Lower lobe of right lung (tissue), 2 donors: ENCODE results near the gene VARS2. TPM values are rescaled to one million over a fixed set of nuclear protein-coding genes. Genes with fewer than 3 reads are reported as not detected.
A peak's percentile ranks its signal among the peaks of the same experiment; 100 is the strongest.
"Not testable (repeated sequence)": the region's sequence is repeated elsewhere in the genome, so short reads cannot be mapped to it uniquely, and the experiment has no call there.

Experiments
- ATAC-seq, 2 donors: fragments of 200-7000 bp; cut with Tn5 transposase; one replicate each; pipeline ENCODE4 v1.9.1; 2020 to 2022; ENCODE audit warnings: mild to moderate bottlenecking in 2 of 2, moderate library complexity in 2 of 2
- DNase-seq: peaks from one replicate; pipeline ENCODE4 v3.0.0-alpha.2; 2020
- H3K27ac ChIP-seq: fragments of 200-600 bp; one replicate; pipeline ENCODE4 v1.8.0; 2022
- H3K27me3 ChIP-seq: fragments of 200-600 bp; one replicate; pipeline ENCODE4 v1.8.0; 2022; ENCODE audit warnings: low read depth
- H3K36me3 ChIP-seq: fragments of 200-600 bp; one replicate; pipeline ENCODE4 v1.8.0; 2022; ENCODE audit warnings: mild to moderate bottlenecking
- H3K4me1 ChIP-seq: fragments of 200-600 bp; one replicate; pipeline ENCODE4 v1.8.0; 2022
- H3K4me3 ChIP-seq: fragments of 200-600 bp; one replicate; pipeline ENCODE4 v1.8.0; 2022; ENCODE audit warnings: mild to moderate bottlenecking
- H3K9me3 ChIP-seq: fragments of 200-600 bp; one replicate; pipeline ENCODE4 v1.8.0; 2022
- intact Hi-C: fragments of 100-400 bp; cut with DNase I; formaldehyde crosslinking; loops from one replicate; pipeline ENCODE4 v1.11.0; 2022
- total RNA-seq: library from RNA; stranded (reverse); fragmentation: NEBNext Ultra II Directional; extraction: Animal tissue kit (Norgen Biotek cat#: 25700); gene quantifications from one replicate; pipeline ENCODE4 v1.2.1, GENCODE V29; 2021
- TF ChIP-seq, protein P1 (sequence below): fragments of 200-600 bp; IDR thresholded peaks from one replicate; pipeline ENCODE4 v1.8.0; 2022; ENCODE audit warnings: antibody characterized with exemption, mild to moderate bottlenecking
- donor health status: DM: no; HTN: yes; CAD: no; lungs with severe emphysema.

The VARS2 gene
- total RNA-seq, 1 donor from 2014 or later, result 33.0 TPM

DNA sequence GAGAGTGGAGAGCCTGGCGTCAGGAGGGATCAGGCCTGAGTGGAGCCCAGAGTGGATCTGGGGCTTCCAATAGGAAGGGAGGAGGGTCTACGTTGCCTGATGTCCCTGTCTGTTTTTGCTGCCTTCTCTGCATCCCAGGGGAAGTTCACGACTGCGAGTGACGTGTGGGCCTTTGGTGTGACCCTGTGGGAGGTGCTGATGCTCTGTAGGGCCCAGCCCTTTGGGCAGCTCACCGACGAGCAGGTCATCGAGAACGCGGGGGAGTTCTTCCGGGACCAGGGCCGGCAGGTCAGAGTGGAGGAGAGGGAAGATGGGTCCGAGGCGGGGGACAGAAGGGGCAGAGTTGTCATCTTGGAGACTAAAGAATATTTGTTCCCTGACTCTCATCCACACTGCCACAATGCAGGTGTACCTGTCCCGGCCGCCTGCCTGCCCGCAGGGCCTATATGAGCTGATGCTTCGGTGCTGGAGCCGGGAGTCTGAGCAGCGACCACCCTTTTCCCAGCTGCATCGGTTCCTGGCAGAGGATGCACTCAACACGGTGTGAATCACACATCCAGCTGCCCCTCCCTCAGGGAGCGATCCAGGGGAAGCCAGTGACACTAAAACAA is 15.2 kb upstream of the VARS2 start:
- H3K27ac ChIP-seq, result no peak overlapping the region
- H3K36me3 ChIP-seq, result peaks cover 48% of the 10 kb centered on the region
- no peaks in the 10 kb centered on the region for H3K9me3 ChIP-seq
- H3K4me3 ChIP-seq, result no peak overlapping the region
- TF ChIP-seq, protein P1, sequence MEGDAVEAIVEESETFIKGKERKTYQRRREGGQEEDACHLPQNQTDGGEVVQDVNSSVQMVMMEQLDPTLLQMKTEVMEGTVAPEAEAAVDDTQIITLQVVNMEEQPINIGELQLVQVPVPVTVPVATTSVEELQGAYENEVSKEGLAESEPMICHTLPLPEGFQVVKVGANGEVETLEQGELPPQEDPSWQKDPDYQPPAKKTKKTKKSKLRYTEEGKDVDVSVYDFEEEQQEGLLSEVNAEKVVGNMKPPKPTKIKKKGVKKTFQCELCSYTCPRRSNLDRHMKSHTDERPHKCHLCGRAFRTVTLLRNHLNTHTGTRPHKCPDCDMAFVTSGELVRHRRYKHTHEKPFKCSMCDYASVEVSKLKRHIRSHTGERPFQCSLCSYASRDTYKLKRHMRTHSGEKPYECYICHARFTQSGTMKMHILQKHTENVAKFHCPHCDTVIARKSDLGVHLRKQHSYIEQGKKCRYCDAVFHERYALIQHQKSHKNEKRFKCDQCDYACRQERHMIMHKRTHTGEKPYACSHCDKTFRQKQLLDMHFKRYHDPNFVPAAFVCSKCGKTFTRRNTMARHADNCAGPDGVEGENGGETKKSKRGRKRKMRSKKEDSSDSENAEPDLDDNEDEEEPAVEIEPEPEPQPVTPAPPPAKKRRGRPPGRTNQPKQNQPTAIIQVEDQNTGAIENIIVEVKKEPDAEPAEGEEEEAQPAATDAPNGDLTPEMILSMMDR, result no peak
- DNase-seq (peak; percentile 36), ATAC-seq (no peak)
- H3K27me3 ChIP-seq, result no peaks in the 10 kb centered on the region
- H3K4me1 ChIP-seq, result no peaks in the 10 kb centered on the region
- intact Hi-C loops, result no loop called here

DNA sequence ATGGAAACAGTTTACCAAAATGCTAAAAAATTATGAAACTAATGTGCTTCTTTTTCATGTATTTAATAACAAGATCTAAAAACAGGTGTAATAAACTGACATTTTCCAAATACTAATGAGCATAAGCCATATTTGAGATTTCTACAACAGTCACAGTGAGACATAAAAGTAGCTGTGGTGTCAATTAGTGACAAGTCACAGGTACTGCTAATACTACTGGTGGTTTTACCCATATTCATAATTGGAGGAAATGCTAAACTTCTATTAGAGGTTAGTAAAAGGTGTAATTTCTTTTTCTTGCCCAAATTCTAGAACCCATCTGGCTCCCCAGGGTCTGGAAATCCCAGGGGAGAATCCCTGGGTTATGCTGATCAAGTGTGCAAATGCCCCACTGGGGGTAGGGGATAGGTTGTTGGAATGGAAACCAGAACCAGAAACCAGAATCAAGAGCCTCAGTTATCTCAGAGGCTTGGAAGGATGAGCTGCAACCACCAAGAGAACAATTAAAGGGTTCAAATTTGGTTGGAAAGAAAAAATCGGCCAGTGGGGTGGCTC is 13.1 kb upstream of the VARS2 start:
- intact Hi-C loops, result no loop called here
- H3K36me3 ChIP-seq, result peaks cover 28% of the 10 kb centered on the region
- TF ChIP-seq, protein P1, result no peak
- H3K27ac ChIP-seq, result no peak overlapping the region
- no peak overlapping the region for H3K4me3 ChIP-seq
- H3K4me1 ChIP-seq, result no peaks in the 10 kb centered on the region
- no peaks in the 10 kb centered on the region for H3K27me3 ChIP-seq
- DNase-seq, result no peak
- no peaks in the 10 kb centered on the region for H3K9me3 ChIP-seq
- ATAC-seq, result no peak

DNA sequence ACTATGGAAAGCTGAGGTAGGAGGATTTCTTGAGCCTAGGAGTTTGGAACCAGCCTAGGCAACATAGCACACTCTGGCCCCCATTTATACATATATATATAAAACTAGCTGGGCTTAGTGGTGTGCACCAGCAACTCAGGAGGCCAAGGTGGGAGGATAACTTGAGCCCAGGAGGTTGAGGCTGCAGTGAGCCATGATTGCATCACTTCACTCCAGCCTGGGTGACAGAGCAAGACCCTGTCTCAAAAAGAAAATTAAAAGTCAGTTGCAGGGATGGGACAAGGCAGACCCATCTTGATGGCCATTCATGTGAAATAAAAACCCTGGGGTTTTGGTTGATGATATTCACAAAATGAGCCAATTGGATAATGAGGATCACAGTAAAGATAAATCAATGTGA is 12.6 kb upstream of the VARS2 start:
- Histone ChIP-seq H3K27ac (no peak overlapping the region), H3K4me1 (no peaks in the 10 kb centered on the region), H3K4me3 (no peak overlapping the region), H3K9me3 (no peaks in the 10 kb centered on the region), H3K36me3 (peaks cover 24% of the 10 kb centered on the region), H3K27me3 (no peaks in the 10 kb centered on the region)
- ATAC-seq (no peak), DNase-seq (peak; percentile 3)
- TF ChIP-seq, protein P1, result no peak
- intact Hi-C loops, result no loop called here

DNA sequence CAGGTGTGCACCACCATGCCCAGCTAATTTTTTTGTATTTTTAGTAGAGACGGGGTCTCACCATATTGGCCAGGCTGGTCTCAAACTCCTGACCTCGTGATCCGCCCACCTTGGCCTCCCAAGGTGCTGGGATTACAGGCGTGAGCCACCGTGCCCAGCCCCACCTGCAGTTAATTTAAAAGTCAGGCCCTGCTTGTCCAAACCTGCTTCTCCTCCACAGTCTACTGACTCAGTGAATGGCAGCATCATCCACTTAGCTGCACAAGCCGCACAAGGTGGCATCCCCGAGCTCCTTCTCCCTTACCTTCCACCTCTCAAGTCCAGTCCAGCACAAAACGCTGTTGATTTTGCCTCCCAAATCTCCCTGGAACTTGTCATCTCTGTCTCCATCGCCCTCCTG is 11.8 kb upstream of the VARS2 start:
- ATAC-seq, H3K27ac ChIP-seq, H3K27me3 ChIP-seq, H3K4me1 ChIP-seq, intact Hi-C loops, H3K9me3 ChIP-seq, H3K4me3 ChIP-seq: not testable (repeated sequence)
- H3K36me3 ChIP-seq, result peaks cover 23% of the 10 kb centered on the region
- peak; percentile 17 for DNase-seq

DNA sequence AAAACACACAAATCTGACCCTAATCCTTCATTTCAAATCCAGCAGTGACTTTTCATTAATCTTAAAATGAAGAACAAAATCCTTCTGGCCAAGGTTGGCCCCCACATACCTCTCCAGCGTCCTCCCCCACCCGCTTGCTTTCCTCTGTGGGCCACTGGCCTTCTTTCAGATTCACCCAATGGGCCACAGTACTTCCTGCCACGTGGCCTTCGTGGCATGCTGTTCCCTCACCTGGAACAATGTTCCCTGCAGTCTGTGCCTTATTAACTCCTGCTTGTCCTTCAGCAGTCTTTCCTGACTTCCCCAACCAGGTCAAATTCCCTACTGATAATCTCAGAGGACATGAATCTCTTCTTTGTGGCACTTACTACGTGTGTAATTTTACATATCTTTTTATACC is 11.3 kb upstream of the VARS2 start:
- H3K9me3 ChIP-seq, result no peaks in the 10 kb centered on the region
- ATAC-seq (no peak), DNase-seq (no peak)
- no peak overlapping the region for H3K4me3 ChIP-seq
- no peaks in the 10 kb centered on the region for H3K4me1 ChIP-seq
- no peak overlapping the region for H3K27ac ChIP-seq
- TF ChIP-seq, protein P1, result no peak
- intact Hi-C loops, result no loop called here
- peaks cover 18% of the 10 kb centered on the region for H3K36me3 ChIP-seq
- H3K27me3 ChIP-seq, result no peaks in the 10 kb centered on the region

DNA sequence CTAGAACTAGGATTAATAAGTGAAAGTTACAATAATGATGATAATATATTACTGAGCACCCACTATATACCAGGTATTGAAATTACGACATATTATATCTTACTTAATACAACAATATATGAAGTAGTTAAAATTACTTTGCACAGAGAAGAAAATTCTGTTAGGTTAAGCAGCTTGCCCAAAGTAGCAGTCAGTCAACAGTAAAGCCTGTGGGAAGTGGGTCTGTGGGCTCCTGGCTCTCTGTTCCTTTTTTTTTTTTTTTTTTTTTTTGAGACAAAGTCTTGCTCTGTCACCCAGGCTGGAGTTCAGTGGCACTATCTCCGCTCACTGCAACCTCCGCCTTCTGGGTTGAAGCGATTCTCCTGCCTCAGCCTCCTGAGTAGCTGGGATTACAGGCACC is 10.8 kb upstream of the VARS2 start:
- ATAC-seq, result no peak
- H3K27ac ChIP-seq, result no peak overlapping the region

DNA sequence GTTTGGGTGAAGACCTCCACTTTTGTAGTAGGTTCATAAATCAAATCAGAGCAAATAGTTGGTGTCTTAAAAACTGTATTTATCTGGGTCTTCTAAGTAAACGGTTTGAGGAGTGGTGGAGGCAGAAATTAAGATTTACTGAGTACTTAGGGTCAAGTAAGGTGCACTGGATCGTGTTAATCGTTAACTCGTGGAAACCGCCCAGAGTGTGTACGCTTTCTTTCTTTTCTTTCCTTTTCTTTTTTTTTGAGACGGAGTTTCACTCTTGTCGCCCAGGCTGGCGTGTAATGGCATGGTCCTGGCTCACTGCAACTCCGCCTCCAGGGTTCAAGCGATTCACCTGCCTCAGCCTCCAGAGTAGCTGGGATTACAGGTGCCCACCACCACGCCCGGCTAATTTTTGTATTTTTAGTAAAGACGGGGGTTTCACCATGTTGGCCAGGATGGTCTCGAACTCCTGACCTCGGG is 6.7 kb upstream of the VARS2 start:
- H3K9me3 ChIP-seq, H3K27me3 ChIP-seq, DNase-seq, ATAC-seq, intact Hi-C loops: not testable (repeated sequence)
- Histone ChIP-seq H3K4me1 (peaks cover 12% of the 10 kb centered on the region), H3K4me3 (peak overlapping the region; percentile 69), H3K36me3 (peaks cover 29% of the 10 kb centered on the region), H3K27ac (peak overlapping the region; percentile 37)

More for the DNA sequence above, 10.8 kb upstream of the VARS2 start:
- no peaks in the 10 kb centered on the region for H3K27me3 ChIP-seq
- intact Hi-C loops, result no loop called here
- no peak overlapping the region for H3K4me3 ChIP-seq
- TF ChIP-seq, protein P1, result no peak
- H3K36me3 ChIP-seq, result peaks cover 13% of the 10 kb centered on the region
- H3K4me1 ChIP-seq, result no peaks in the 10 kb centered on the region
- DNase-seq, result no peak
- H3K9me3 ChIP-seq, result no peaks in the 10 kb centered on the region
